Activated T-helper 9 cell treated with anti-CD3 and anti-CD28 coated beads, Interleukin-2, amount 50 U/mL, for 16 hours (primary cell): Measurements from ENCODE around the gene ATP1B2.
"Not testable (repeated sequence)": the region's sequence is repeated elsewhere in the genome, so short reads cannot be mapped to it uniquely, and the experiment has no call there.

Experiments used
- DNase-seq: peaks from one replicate; pipeline ENCODE4 v3.0.0-alpha.2; 2020; ENCODE audit warnings: low read depth

The ATP1B2 gene

GRCh38 chr17:7634384-7634783, 16.3 kb upstream of the ATP1B2 start:
- DNase-seq = no peak

- DNase-seq = no peak
Observed at GRCh38 chr17:7636163-7636562, 14.6 kb upstream of the ATP1B2 start.

GRCh38 chr17:7640783-7641182, 9.9 kb upstream of the ATP1B2 start:
- no peak for DNase-seq

- DNase-seq = not testable (repeated sequence)
Observed at GRCh38 chr17:7641635-7642034, 9.1 kb upstream of the ATP1B2 start.

- no peak for DNase-seq
Observed at GRCh38 chr17:7644775-7645174, 6.0 kb upstream of the ATP1B2 start.

- no peak for DNase-seq
Observed at GRCh38 chr17:7646457-7646856, 4.3 kb upstream of the ATP1B2 start.

GRCh38 chr17:7647018-7647417, 3.7 kb upstream of the ATP1B2 start:
- no peak for DNase-seq

- no peak for DNase-seq
Observed at GRCh38 chr17:7651097-7651664, 455 bp downstream of the ATP1B2 start.

GRCh38 chr17:7651665-7652387, 1.1 kb downstream of the ATP1B2 start:
- DNase-seq = no peak

- DNase-seq = no peak
Observed at GRCh38 chr17:7652388-7653356, 1.9 kb downstream of the ATP1B2 start.

GRCh38 chr17:7654832-7655540, 4.3 kb downstream of the ATP1B2 start:
- no peak for DNase-seq

GRCh38 chr17:7655541-7655840, 4.8 kb downstream of the ATP1B2 start:
- no peak for DNase-seq

GRCh38 chr17:7656958-7657609, 6.4 kb downstream of the ATP1B2 start:
- no peak for DNase-seq

GRCh38 chr17:7667656-7668406, 17.1 kb downstream of the ATP1B2 start:
- DNase-seq = no peak

GRCh38 chr17:7668482-7668881, 17.8 kb downstream of the ATP1B2 start:
- DNase-seq = no peak

- DNase-seq = no peak
Observed at GRCh38 chr17:7673239-7673638, 22.5 kb downstream of the ATP1B2 start.

- DNase-seq = no peak
Observed at GRCh38 chr17:7674934-7675333, 24.2 kb downstream of the ATP1B2 start.

GRCh38 chr17:7676533-7676932, 25.8 kb downstream of the ATP1B2 start:
- no peak for DNase-seq

GRCh38 chr17:7677388-7678067, 26.8 kb downstream of the ATP1B2 start:
- no peak for DNase-seq

GRCh38 chr17:7684851-7685532, 34.3 kb downstream of the ATP1B2 start:
- no peak for DNase-seq
